Measurements from ENCODE around the gene CORO2B.

DNA sequence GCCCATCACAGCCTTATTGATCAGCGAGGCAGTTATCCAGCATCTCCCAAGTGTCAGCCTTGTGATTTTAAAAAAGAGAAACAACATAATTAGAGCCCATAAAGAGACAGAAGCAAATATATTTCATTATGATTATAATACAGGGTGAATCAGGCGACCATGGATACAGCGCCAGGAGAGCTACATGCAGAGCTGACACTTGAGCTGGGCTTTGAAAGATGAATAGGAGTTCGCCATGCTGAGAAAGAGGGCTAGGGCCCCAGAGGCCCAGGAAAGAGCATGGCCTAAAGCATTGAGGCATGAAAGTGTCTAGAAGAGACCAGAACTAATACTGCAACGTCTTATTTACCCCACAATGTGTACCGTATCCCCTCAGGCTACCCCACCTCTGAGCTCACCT, 4.2 kb upstream of the CORO2B start:
- TF ChIP-seq CTCF (conservative IDR thresholded peaks at IDR 0.05; ENCODE audit: low read depth, low read length) (no peak), RAD21 (IDR thresholded peaks at IDR 0.05; ENCODE audit: low read length) (no peak), ELK1 (IDR thresholded peaks at IDR 0.05; ENCODE audit: borderline replicate concordance, low read depth, low read length) (no peak), POLR2A (IDR thresholded peaks at IDR 0.05; ENCODE audit: low read depth, low read length) (no peak), SMC3 (IDR thresholded peaks at IDR 0.05; ENCODE audit: low read depth, low read length) (no peak), CEBPB (IDR thresholded peaks at IDR 0.05; ENCODE audit: low read depth, low read length) (no peak), RFX5 (IDR thresholded peaks at IDR 0.05; ENCODE audit: low read depth, low read length) (no peak), CHD1 (IDR thresholded peaks at IDR 0.05; ENCODE audit: low read depth, low read length) (no peak), FOS (IDR thresholded peaks at IDR 0.05; ENCODE audit: low read depth, low read length) (no peak), MAFK (IDR thresholded peaks at IDR 0.05; ENCODE audit: low read depth, low read length) (no peak)
- TF ChIP-seq, protein P1, sequence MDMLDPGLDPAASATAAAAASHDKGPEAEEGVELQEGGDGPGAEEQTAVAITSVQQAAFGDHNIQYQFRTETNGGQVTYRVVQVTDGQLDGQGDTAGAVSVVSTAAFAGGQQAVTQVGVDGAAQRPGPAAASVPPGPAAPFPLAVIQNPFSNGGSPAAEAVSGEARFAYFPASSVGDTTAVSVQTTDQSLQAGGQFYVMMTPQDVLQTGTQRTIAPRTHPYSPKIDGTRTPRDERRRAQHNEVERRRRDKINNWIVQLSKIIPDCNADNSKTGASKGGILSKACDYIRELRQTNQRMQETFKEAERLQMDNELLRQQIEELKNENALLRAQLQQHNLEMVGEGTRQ (IDR thresholded peaks at IDR 0.05; ENCODE audit: low read depth, low read length), result no peak
